HG03135 (cell line): ENCODE data around the gene GET3.

Source experiments
- ATAC-seq: cut with Tn5 transposase; IDR thresholded peaks from one replicate; pipeline ENCODE4 v1.9.1; 2021; ENCODE audit warnings: mild to moderate bottlenecking, moderate library complexity; ENCODE audit not compliant: unreplicated experiment

Gene GET3

DNA sequence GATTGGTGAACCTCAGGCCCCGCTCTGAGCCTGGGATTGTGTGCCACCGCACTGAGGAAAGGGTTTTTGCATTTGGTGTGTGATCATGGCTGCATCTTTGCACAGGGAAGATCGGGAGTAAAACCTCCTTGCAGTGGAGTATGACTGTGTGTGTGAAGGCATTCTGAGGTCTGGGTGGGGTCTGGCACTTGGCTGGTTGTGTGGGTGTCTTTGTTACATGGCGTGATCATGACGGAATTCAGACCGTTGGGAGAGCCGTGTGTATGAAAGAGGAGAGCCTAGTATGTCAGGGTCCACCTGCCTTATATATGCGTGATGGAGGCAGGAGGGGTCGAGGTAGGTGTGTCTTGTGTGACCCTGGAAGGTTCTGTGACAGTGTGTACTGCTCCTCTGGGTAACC lies 13.6 kb downstream of the GET3 start:
- ATAC-seq: no peak

GRCh38 chr19:12751635-12752034 lies 14.3 kb downstream of the GET3 start, which contains the start of gene BEST2:
BEST2 (plus strand) TSS chr19:12751791; CDS start chr19:12752593, 802 bp downstream.
- no peak for ATAC-seq

GRCh38 chr19:12752056-12752781 lies 14.9 kb downstream of the GET3 start:
- no peak for ATAC-seq

DNA sequence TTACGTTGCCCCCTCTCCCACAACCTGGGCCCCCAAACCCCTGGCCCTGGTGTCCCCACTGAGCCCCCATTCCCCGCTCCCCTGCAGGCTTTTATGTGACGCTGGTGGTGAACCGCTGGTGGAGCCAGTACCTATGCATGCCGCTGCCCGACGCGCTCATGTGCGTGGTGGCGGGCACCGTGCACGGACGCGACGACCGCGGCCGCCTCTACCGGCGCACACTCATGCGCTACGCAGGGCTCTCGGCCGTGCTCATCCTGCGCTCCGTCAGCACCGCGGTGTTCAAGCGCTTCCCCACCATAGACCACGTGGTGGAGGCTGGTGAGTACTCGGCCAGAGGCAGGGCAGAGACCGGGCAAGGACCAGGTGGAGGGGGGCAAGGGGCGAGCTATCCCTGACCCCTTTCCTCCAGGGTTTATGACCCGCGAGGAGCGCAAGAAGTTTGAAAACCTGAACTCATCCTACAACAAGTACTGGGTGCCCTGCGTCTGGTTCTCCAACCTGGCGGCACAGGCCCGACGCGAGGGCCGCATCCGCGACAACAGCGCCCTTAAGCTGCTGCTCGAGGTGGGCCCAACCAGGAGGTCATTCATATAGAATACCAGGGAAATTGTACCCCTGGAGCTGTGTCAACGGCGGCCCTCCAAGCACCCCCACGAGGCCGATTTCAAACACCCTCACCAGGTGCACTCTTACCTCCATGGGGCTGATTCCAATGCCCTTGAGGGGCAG lies 17.3 kb downstream of the GET3 start:
- no peak for ATAC-seq

DNA sequence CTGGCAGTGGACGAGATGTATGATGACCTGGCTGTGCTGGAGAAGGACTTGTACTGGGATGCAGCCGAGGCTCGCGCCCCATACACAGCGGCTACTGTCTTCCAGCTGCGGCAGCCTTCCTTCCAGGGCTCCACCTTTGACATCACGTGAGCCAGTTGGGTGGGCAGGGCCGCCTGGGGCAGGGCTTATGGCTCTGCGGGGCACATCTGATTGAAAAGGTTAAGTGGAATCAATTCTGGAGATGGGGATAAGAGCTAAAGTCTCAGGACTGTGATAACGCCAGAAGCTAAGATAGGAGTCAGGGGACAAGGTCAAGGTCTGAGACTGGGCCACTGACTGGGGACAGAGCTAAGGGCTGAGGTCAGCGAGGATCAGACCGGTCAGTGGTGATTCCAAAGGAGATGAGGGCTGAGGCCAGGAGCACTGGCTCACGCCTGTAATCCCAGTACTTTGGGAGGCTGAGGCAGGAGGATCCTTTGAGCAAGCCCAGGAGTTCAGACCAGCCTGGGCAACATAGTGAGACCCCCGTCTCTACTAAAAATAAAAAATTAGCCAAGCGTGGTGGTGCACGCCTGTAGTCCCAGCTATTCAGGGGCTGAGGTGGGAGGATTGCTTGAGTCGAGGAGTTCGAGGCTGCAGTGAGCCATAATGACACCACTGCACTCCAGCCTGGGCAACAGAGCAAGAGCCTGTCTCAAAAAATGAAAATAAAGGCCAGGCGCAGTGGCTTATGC lies 19.0 kb downstream of the GET3 start:
- no peak for ATAC-seq

- no peak for ATAC-seq
Observed at GRCh38 chr19:12757544-12758274, 20.4 kb downstream of the GET3 start.

DNA sequence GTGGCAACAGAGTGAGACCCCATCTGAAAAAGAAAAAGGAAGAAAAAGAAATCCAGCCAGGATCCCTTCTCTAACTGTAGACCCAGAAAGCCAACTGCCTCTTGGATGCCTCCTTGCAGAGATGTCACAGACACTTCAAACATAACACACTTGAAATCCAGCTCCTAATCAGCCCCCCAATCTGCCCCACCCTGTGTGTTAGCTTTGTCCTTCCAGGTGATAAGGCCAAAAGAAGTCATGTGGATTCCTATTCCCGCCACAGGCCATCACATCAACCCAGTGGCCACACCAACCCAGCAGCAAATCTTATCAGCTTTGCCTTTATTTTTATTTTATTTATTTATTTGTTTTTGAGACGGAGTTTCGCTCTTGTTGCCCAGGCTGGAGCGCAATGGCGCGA lies 22.4 kb downstream of the GET3 start:
- ATAC-seq: no peak

DNA sequence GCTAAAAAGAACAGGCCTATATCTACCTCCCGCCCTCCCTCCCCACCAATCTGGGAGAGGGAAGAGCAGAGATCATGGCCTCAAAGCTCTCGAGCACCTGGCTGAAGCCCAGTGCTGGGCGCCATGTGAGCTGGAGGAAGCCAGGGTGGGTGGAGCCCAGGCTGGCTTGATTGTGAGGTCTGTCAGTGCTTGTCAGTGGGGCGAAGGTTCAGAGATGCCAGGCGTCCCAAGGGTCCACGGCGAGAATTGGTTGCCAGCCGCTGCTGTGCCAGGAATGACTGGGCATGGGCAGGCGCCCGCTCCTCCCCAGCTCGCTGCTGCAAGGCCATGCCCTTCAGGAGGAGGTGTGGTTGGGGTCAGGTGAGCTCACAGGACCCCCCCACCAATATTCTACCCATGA lies 25.8 kb downstream of the GET3 start:
- no peak for ATAC-seq

DNA sequence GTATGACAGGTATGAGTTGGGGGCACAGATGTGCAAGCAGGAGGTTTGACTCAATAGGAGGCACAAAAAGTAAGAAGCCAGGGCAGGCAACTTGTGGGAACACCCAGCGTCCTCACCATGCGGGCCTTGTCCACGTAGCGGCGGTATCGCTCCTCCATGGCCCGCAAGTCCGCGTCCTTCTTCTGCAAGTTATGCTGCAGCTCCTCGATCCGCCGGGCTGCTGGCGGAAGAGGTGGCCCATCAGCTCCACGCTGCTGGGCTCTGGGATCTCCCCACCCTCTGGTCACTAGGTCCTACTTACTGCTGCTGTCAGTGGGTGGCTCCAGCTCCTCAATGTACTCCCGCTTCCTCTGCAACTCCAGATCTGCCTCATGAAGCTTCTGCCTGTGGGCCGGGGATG lies 27.4 kb downstream of the GET3 start:
- ATAC-seq: no peak

DNA sequence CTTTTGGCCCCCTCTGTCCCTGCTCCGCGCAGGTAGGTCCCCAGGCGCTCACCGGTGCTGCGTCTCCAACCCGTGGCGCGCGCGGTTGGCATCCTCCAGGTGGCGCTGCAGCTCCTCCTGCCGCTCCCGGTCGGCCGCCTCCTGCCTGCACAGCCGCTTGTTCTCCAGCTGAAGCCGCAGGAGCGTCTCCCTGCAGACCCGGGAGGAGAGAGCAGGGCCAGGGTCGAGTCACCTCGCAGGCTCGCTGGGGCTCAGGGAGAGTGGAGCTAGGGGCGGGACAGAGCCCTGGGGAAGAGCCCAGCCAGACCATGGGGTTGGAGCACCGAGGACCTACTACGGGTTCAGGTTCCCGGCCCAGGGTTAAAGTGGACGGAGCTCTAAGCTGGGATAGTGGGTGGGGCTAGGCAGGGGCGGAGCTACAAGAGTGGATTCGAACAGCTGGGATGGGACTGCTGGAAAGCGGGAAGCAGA lies 28.8 kb downstream of the GET3 start:
- no peak for ATAC-seq

DNA sequence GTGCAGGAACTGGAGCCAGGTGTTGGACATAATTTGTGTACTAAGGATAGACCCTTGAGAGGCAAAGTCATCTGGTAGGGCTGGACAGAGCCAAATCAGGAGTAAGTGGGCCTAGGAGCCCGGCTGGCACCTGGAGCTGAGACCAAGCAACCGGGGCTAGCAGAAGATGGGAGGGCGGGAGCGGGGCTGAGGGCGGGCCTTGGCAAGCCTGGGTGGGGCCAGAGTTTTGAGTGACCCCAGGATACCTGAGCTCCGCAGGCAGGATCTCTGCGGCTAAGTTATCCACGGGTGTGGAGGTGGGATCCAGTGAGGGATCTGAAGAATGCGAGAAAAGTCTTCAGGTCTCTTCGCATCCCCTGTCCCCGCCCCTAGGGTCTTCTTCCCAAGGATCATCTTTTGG lies 29.9 kb downstream of the GET3 start:
- ATAC-seq: no peak

GRCh38 chr19:12767666-12768065 lies 30.4 kb downstream of the GET3 start:
- no peak for ATAC-seq

DNA sequence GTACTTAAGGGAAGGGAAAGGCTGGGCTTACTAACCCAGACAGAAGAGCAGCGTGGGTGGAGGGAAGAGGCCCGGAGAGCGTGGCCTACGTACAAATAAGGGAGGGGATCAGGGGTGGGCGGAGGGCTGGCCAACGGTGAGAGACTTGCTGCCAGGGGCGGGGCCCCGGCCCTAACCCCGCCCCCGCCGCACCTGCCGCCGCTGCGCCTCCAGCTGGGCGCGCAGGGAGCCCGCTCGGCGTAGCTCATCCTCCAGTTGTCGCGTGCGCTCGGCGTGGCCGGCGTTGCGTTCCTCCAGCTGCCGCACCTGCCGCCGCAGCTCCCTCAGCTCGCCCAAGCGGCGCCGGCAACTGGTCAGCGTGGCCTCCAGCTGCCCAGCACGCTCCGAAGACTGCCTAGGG lies 32.4 kb downstream of the GET3 start:
- no peak for ATAC-seq

- no peak for ATAC-seq
Observed at GRCh38 chr19:12770922-12771321, 33.6 kb downstream of the GET3 start.

GRCh38 chr19:12772323-12772722 lies 35.0 kb downstream of the GET3 start:
- ATAC-seq: no peak

DNA sequence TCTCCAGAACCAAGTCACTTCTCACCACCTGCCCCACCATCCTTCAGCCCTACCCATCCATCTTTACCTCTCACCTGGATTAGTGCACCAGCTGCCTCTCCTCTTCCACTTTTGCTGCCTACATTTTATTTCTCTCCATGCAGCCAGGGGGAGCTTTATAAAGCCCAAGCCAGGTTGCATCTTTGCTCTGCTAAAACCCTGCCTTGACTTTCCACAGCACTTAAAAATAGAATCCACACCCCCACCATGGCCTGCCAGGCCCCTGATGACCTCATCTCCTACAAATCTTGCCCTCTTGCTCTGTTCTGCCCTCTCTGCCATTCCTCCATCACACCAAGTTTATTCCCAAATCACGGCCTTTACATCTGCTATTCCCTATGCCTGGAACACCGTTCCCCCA lies 36.3 kb downstream of the GET3 start:
- ATAC-seq: no peak

- no peak for ATAC-seq
Observed at GRCh38 chr19:12774588-12775555, 37.6 kb downstream of the GET3 start, which contains the start of gene HOOK2. HOOK2 (minus strand) TSS chr19:12775552; CDS start chr19:12775449, 103 bp downstream.

GRCh38 chr19:12777217-12778016 lies 40.1 kb downstream of the GET3 start:
- peak; percentile 34 for ATAC-seq
